GM23338 (cell line): ENCODE data around the gene ERBB3. TPM values are rescaled to one million over a fixed set of nuclear protein-coding genes. Genes with fewer than 3 reads are reported as not detected.

Source experiments
- ATAC-seq: fragments of 200-7000 bp; cut with Tn5 transposase; 3 replicates; pipeline ENCODE4 v1.9.1; 2020
- DNase-seq: peaks from one replicate; pipeline ENCODE4 v3.0.0-alpha.2; 2015; ENCODE audit warnings: low spot score
- H2AFZ ChIP-seq: fragments of 200-600 bp; sonication (generic); 2 replicates; pipeline ENCODE4 v1.8.0; 2016; ENCODE audit warnings: antibody characterized with exemption, mild to moderate bottlenecking, moderate library complexity
- H3F3A ChIP-seq: fragments of 200-600 bp; sonication (generic); replicated peaks from 2 replicates; pipeline ENCODE4 v1.8.0; 2017; ENCODE audit warnings: antibody characterized with exemption, mixed run types, low read depth
- H3K27ac ChIP-seq: fragments of 200-600 bp; sonication (generic); 2 replicates; pipeline ENCODE4 v1.6.1; 2016; ENCODE audit warnings: low read depth
- H3K27me3 ChIP-seq: fragments of 200-600 bp; sonication (generic); 2 replicates; pipeline ENCODE4 v1.8.0; 2016; ENCODE audit warnings: mild to moderate bottlenecking, mixed run types, moderate library complexity; ENCODE audit not compliant: insufficient read depth
- H3K36me3 ChIP-seq: fragments of 200-600 bp; sonication (generic); 2 replicates; pipeline ENCODE4 v1.8.0; 2016; ENCODE audit warnings: mild to moderate bottlenecking; ENCODE audit not compliant: insufficient read depth
- H3K4me1 ChIP-seq: fragments of 200-600 bp; sonication (generic); 2 replicates; pipeline ENCODE4 v1.8.0; 2016; ENCODE audit warnings: mild to moderate bottlenecking, moderate library complexity; ENCODE audit not compliant: insufficient read depth
- H3K4me2 ChIP-seq: fragments of 200-600 bp; sonication (generic); 2 replicates; pipeline ENCODE4 v1.7.1; 2017; ENCODE audit warnings: mixed run types
- H3K4me3 ChIP-seq: fragments of 200-600 bp; sonication (generic); 2 replicates; pipeline ENCODE4 v1.6.1; 2016; ENCODE audit warnings: mixed run types
- H3K79me2 ChIP-seq: fragments of 200-600 bp; sonication (generic); replicated peaks from 2 replicates; pipeline ENCODE4 v1.8.0; 2017; ENCODE audit warnings: mild to moderate bottlenecking; ENCODE audit not compliant: insufficient read depth
- H3K9me2 ChIP-seq: fragments of 200-600 bp; sonication (generic); 2 replicates; pipeline ENCODE4 v1.8.0; 2017; ENCODE audit not compliant: insufficient read depth
- H4K20me1 ChIP-seq: fragments of 200-600 bp; sonication (generic); replicated peaks from 2 replicates; pipeline ENCODE4 v1.8.0; 2017; ENCODE audit warnings: mild to moderate bottlenecking; ENCODE audit not compliant: insufficient read depth
- H3K27ac Mint-ChIP-seq: 2 replicates; pipeline ENCODE4 v1.8.0; 2020; ENCODE audit warnings: inconsistent platforms, mild to moderate bottlenecking, moderate library complexity, mixed read lengths
- H3K27me3 Mint-ChIP-seq: 3 replicates; pipeline ENCODE4 v1.8.0; 2022; ENCODE audit warnings: low read depth, mild to moderate bottlenecking, moderate library complexity, mixed read lengths, inconsistent platforms; ENCODE audit not compliant: insufficient read depth, poor library complexity
- H3K36me3 Mint-ChIP-seq: 3 replicates; pipeline ENCODE4 v1.8.0; 2021; ENCODE audit warnings: low read depth, mild to moderate bottlenecking, inconsistent platforms, moderate library complexity, mixed read lengths
- H3K4me1 Mint-ChIP-seq: 3 replicates; pipeline ENCODE4 v1.8.0; 2020; ENCODE audit warnings: mild to moderate bottlenecking, inconsistent platforms, mixed read lengths
- H3K4me3 Mint-ChIP-seq: 3 replicates; pipeline ENCODE4 v1.8.0; 2021; ENCODE audit warnings: moderate library complexity, mild to moderate bottlenecking, inconsistent platforms, mixed read lengths
- H3K9me3 Mint-ChIP-seq: 3 replicates; pipeline ENCODE4 v1.8.0; 2020; ENCODE audit warnings: moderate library complexity, mild to moderate bottlenecking, inconsistent platforms, mixed read lengths
- CTCF ChIP-seq, 2 experiments: fragments of 200-600 bp in 1 of 2; sonication (generic) in 1 of 2; conservative IDR thresholded peaks; 2 replicates each; pipeline versions ENCODE4 v1.5.1 to v1.6.1; 2016 to 2017; ENCODE audit warnings: antibody characterized with exemption in 2 of 2, low read depth in 2 of 2, mild to moderate bottlenecking in 2 of 2, moderate library complexity in 1 of 2
- ETS1 ChIP-seq: IDR thresholded peaks from 2 replicates; pipeline ENCODE4 v1.6.1; 2016; ENCODE audit warnings: antibody characterized with exemption
- EZH2 ChIP-seq: fragments of 200-600 bp; sonication (generic); IDR thresholded peaks from one replicate; pipeline ENCODE4 v1.8.0; 2017; ENCODE audit warnings: antibody characterized with exemption, mild to moderate bottlenecking, low read depth; ENCODE audit not compliant: unreplicated experiment
- EZH2phosphoT487 ChIP-seq: fragments of 200-600 bp; sonication (generic); IDR thresholded peaks from one replicate; pipeline ENCODE4 v1.8.1; 2018; ENCODE audit warnings: antibody characterized with exemption; ENCODE audit not compliant: unreplicated experiment
- NANOG ChIP-seq: IDR thresholded peaks from 2 replicates; pipeline ENCODE4 v1.6.1; 2016; ENCODE audit warnings: antibody characterized with exemption, borderline replicate concordance
- POLR2AphosphoS5 ChIP-seq: IDR thresholded peaks from 2 replicates; pipeline ENCODE4 v1.6.1; 2016; ENCODE audit warnings: antibody characterized with exemption, low read depth
- ZNF114 ChIP-seq: fragments of 250-450 bp; sonication (Bioruptor Pico); IDR thresholded peaks from 2 replicates; pipeline ENCODE4 v1.5.0; 2020; ENCODE audit warnings: mild to moderate bottlenecking, moderate library complexity
- ZNF331 ChIP-seq: fragments of 250-450 bp; sonication (Bioruptor Pico); IDR thresholded peaks from 2 replicates; pipeline ENCODE4 v1.5.0; 2020; ENCODE audit warnings: low read depth, mild to moderate bottlenecking, moderate library complexity
- ZNF462 ChIP-seq: fragments of 250-450 bp; sonication (Bioruptor Pico); IDR thresholded peaks from 2 replicates; pipeline ENCODE4 v1.5.0; 2020; ENCODE audit warnings: mild to moderate bottlenecking, moderate library complexity
- polyA plus RNA-seq: library from polyadenylated mRNA; unstranded; fragments of >200 nt; fragmentation: Nextera tagmentation; extraction: Ambion mirVana; gene quantifications from 2 replicates; pipeline ENCODE4 v1.2.1, GENCODE V29; 2016
- total RNA-seq: library from RNA; depleted of rRNA; stranded (reverse); fragments of >200 nt; shearing (Covaris generic); gene quantifications from 2 replicates; pipeline ENCODE4 v1.2.3, GENCODE V29; 2014

The ERBB3 gene
- total and polyA plus RNA-seq, 2 experiments from 2014 or later = 21.0 to 54.4 TPM

GRCh38 chr12:56040963-56041551 is 38.9 kb upstream of the ERBB3 start:
- TF ChIP-seq EZH2phosphoT487 (no peak), ZNF114 (CRISPR knock-in tag) (no peak), ZNF462 (CRISPR knock-in tag) (no peak), ZNF331 (CRISPR knock-in tag) (no peak), CTCF (conservative IDR thresholded peaks at IDR 0.05; ENCODE audit: low read depth in 2 of 2) (peak in 1 of 2 experiments; percentile 46; a peak in 2 of 4 replicates), EZH2 (no peak), ETS1 (no peak), POLR2AphosphoS5 (no peak), NANOG (no peak)
- peak overlapping the region; percentile 78 for H3K4me2 ChIP-seq
- peak; percentile 48 for ATAC-seq
- H3K27me3 ChIP-seq = no peaks in the 10 kb centered on the region
- H2AFZ ChIP-seq = peak overlapping the region; percentile 44; the same call in 1 of the 2 replicates
- peaks cover 28% of the 10 kb centered on the region for H3K4me1 ChIP-seq
- Mint-ChIP-seq H3K9me3 (no peaks in the 10 kb centered on the region; the same call in 1 of the 3 replicates), H3K4me3 (peak overlapping the region; percentile 95), H3K36me3 (peaks cover 41% of the 10 kb centered on the region), H3K27ac (peak overlapping the region; percentile 98), H3K27me3 (peaks cover 7% of the 10 kb centered on the region), H3K4me1 (peaks cover 43% of the 10 kb centered on the region)
- H3K36me3 ChIP-seq = peaks cover 23% of the 10 kb centered on the region
- no peaks in the 10 kb centered on the region for H3K9me2 ChIP-seq
- peak overlapping the region; percentile 97 for H3K27ac ChIP-seq
- H4K20me1 ChIP-seq = peaks cover 19% of the 10 kb centered on the region
- peaks cover 44% of the 10 kb centered on the region for H3F3A ChIP-seq
- DNase-seq = peak; percentile 64
- peaks cover 21% of the 10 kb centered on the region for H3K79me2 ChIP-seq
- H3K4me3 ChIP-seq = peak overlapping the region; percentile 53
